ENCODE results near the gene PSME4.

The PSME4 gene

GRCh38 chr2:53960476-53960875 is 10.3 kb downstream of the PSME4 start:
- no peak overlapping the region for H3K27ac ChIP-seq
- no peaks in the 10 kb centered on the region for H3K9me3 ChIP-seq

GRCh38 chr2:53958443-53958842 is 12.3 kb downstream of the PSME4 start:
- no peaks in the 10 kb centered on the region for H3K27me3 ChIP-seq
- no peak overlapping the region for H3K4me3 ChIP-seq
- no peak overlapping the region for H3K27ac ChIP-seq
- intact Hi-C loops (cut with DNase I; ENCODE audit: low total_unique reads) = no loop called here
- peaks cover 6 to 24% (median 17%) of the 10 kb centered on the region in 4 donors for H3K4me1 ChIP-seq
- H3K36me3 ChIP-seq = no peaks in the 10 kb centered on the region
- TF ChIP-seq CTCF (IDR thresholded peaks at IDR 0.05) = no peak
- no peaks in the 10 kb centered on the region for H3K9me3 ChIP-seq
- DNase-seq = no peak

More at GRCh38 chr2:53960476-53960875, 10.3 kb downstream of the PSME4 start:
- DNase-seq = no peak
- Histone ChIP-seq H3K36me3 (no peaks in the 10 kb centered on the region), H3K4me1 (peaks cover 6 to 38% (median 20%) of the 10 kb centered on the region in 4 donors), H3K27me3 (no peaks in the 10 kb centered on the region), H3K4me3 (no peak overlapping the region)
- intact Hi-C loops (cut with DNase I; ENCODE audit: low total_unique reads) = no loop called here
- no peak for TF ChIP-seq CTCF (IDR thresholded peaks at IDR 0.05)

GRCh38 chr2:53952519-53952918 is 18.3 kb downstream of the PSME4 start:
- Histone ChIP-seq H3K9me3 (no peaks in the 10 kb centered on the region), H3K4me1 (peaks cover 0 to 13% (median 3%) of the 10 kb centered on the region in 4 donors), H3K27me3 (no peaks in the 10 kb centered on the region), H3K27ac (no peak overlapping the region), H3K4me3 (no peak overlapping the region), H3K36me3 (peaks cover 0 to 12% (median 2%) of the 10 kb centered on the region in 3 donors)
- TF ChIP-seq CTCF (IDR thresholded peaks at IDR 0.05) = no peak
- intact Hi-C loops (cut with DNase I; ENCODE audit: low total_unique reads) = no loop called here
- DNase-seq = no peak

- Histone ChIP-seq H3K36me3 (peaks cover 12 to 30% (median 17%) of the 10 kb centered on the region in 3 donors), H3K4me1 (peaks cover 0 to 29% (median 10%) of the 10 kb centered on the region in 4 donors), H3K9me3 (no peaks in the 10 kb centered on the region), H3K27ac (no peak overlapping the region), H3K27me3 (no peaks in the 10 kb centered on the region), H3K4me3 (no peak overlapping the region)
- no peak for DNase-seq
- intact Hi-C loops (cut with DNase I; ENCODE audit: low total_unique reads) = no loop called here
- no peak for TF ChIP-seq CTCF (IDR thresholded peaks at IDR 0.05)
Observed at GRCh38 chr2:53949457-53949856, 21.3 kb downstream of the PSME4 start.

GRCh38 chr2:53945538-53945937 is 25.3 kb downstream of the PSME4 start:
- no peak overlapping the region for H3K4me3 ChIP-seq
- H3K9me3 ChIP-seq = no peaks in the 10 kb centered on the region
- peaks cover 0 to 30% (median 10%) of the 10 kb centered on the region in 4 donors for H3K4me1 ChIP-seq
- DNase-seq = no peak
- intact Hi-C loops (cut with DNase I; ENCODE audit: low total_unique reads) = no loop called here
- peak overlapping the region; percentile 3 to 38 for H3K27ac ChIP-seq
- H3K36me3 ChIP-seq = peaks cover 17 to 45% (median 29%) of the 10 kb centered on the region in 3 donors
- H3K27me3 ChIP-seq = no peaks in the 10 kb centered on the region
- no peak for TF ChIP-seq CTCF (IDR thresholded peaks at IDR 0.05)

- Histone ChIP-seq H3K9me3 (no peaks in the 10 kb centered on the region), H3K4me3 (no peak overlapping the region), H3K36me3 (peaks cover 17 to 45% (median 29%) of the 10 kb centered on the region in 3 donors), H3K27me3 (no peaks in the 10 kb centered on the region), H3K4me1 (peaks cover 0 to 24% (median 8%) of the 10 kb centered on the region in 4 donors), H3K27ac (no peak overlapping the region)
- no peak for DNase-seq
- intact Hi-C loops (cut with DNase I; ENCODE audit: low total_unique reads) = no loop called here
- no peak for TF ChIP-seq CTCF (IDR thresholded peaks at IDR 0.05)
Observed at GRCh38 chr2:53944542-53944941, 26.3 kb downstream of the PSME4 start.

Measured in tibial artery (tissue), 4 donors.